Type B pancreatic cell (in vitro differentiated cells): ENCODE measurements around the gene S100B. TPM values are rescaled to one million over a fixed set of nuclear protein-coding genes. Genes with fewer than 3 reads are reported as not detected.

Experiments used
- DNase-seq: peaks from one replicate; pipeline ENCODE4 v3.0.0; 2021; ENCODE audit warnings: mixed read lengths; ENCODE audit not compliant: unreplicated experiment; ENCODE audit errors: extremely low spot score
- H3K27ac Mint-ChIP-seq: 2 replicates; pipeline ENCODE4 v1.8.0; 2021; ENCODE audit warnings: mild to moderate bottlenecking, mixed read lengths
- H3K27me3 Mint-ChIP-seq: 2 replicates; pipeline ENCODE4 v1.8.0; 2021; ENCODE audit warnings: mixed read lengths
- H3K36me3 Mint-ChIP-seq: 2 replicates; pipeline ENCODE4 v1.8.0; 2021; ENCODE audit warnings: mixed read lengths
- H3K4me1 Mint-ChIP-seq: one replicate; pipeline ENCODE4 v1.8.0; 2021; ENCODE audit warnings: mixed read lengths; ENCODE audit not compliant: unreplicated experiment
- H3K4me3 Mint-ChIP-seq: 2 replicates; pipeline ENCODE4 v1.8.0; 2021; ENCODE audit warnings: mild to moderate bottlenecking, mixed read lengths
- H3K9me3 Mint-ChIP-seq: 2 replicates; pipeline ENCODE4 v1.8.0; 2021; ENCODE audit warnings: mixed read lengths
- total RNA-seq: library from RNA; stranded (reverse); gene quantifications from 2 replicates; pipeline ENCODE4 v1.2.1, GENCODE V29; 2021; ENCODE audit warnings: low replicate concordance
- TF ChIP-seq, protein P1 (sequence below): fragments of 200-600 bp; sonication (generic); conservative IDR thresholded peaks from 2 replicates; pipeline ENCODE4 v1.5.0; 2021; ENCODE audit warnings: antibody characterized with exemption, mild to moderate bottlenecking

Gene S100B
- total RNA-seq, 1 donor from 2014 or later = 5.5 TPM

DNA sequence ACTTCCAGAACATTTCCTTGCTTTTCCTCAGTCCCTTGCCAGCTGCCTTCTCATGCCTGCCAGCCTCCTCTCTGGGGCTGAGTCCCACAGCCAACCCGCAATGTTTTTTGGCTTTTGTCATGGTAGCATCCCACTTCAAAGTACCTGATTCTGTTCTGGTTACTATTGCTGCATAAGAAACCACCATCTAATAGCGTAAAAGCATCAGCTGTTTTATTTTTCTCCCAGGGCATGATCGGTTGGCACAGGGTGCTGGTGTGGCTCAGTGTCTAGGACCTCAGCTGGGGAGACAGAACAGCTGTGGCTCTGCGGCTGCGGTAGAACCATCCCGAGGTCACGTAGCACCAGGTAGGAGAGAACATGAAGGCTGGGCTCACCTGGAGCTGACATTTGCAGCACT is 21.7 kb upstream of the S100B start:
- DNase-seq = no peak
- Mint-ChIP-seq H3K27me3 (peaks cover 4% of the 10 kb centered on the region), H3K9me3 (no peaks in the 10 kb centered on the region), H3K36me3 (no peaks in the 10 kb centered on the region), H3K27ac (no peak overlapping the region), H3K4me1 (peaks cover 12% of the 10 kb centered on the region), H3K4me3 (no peak overlapping the region)
- TF ChIP-seq, protein P1, sequence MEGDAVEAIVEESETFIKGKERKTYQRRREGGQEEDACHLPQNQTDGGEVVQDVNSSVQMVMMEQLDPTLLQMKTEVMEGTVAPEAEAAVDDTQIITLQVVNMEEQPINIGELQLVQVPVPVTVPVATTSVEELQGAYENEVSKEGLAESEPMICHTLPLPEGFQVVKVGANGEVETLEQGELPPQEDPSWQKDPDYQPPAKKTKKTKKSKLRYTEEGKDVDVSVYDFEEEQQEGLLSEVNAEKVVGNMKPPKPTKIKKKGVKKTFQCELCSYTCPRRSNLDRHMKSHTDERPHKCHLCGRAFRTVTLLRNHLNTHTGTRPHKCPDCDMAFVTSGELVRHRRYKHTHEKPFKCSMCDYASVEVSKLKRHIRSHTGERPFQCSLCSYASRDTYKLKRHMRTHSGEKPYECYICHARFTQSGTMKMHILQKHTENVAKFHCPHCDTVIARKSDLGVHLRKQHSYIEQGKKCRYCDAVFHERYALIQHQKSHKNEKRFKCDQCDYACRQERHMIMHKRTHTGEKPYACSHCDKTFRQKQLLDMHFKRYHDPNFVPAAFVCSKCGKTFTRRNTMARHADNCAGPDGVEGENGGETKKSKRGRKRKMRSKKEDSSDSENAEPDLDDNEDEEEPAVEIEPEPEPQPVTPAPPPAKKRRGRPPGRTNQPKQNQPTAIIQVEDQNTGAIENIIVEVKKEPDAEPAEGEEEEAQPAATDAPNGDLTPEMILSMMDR = no peak

DNA sequence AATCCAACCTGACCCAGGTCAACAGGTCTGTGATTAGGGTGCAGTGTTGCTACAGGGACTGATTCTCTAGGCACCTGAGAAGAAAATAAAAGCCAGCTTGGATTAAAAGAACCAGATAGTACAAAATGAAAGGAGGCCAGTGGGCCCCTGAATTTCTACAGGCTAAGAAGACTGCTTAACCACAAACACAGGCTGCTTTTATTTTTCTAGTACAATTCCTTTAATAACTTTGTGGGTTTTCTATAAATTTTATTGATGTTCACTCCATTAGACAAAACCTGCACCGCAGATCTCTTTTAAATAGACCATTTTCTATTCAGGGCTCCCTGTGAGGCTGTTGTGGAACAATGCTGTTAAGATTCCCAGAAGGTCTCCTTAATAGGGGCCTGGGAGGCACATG is 20.9 kb upstream of the S100B start:
- H3K4me3 Mint-ChIP-seq = no peak overlapping the region

DNA sequence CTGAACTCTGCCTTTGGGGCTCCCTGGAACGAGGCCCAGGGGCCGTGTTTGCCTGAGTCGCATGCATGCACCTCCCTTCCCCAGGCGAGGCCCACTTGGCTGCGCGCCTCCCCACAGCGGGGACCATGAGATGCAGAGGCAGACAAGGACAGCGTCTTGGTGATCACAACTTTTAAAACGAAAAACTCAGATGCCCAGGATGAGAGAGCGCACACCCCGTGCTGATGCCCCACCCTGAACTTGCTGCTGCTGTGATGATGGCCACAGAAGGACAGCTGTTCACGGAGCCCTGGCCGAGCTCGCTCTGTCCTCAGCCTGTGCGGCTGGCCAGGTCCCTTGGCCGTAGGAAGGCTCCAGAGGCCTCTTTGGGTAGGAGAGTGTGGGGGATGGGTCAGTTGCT is 19.2 kb upstream of the S100B start:
- TF ChIP-seq, protein P1 = no peak
- H3K4me1 Mint-ChIP-seq = peaks cover 15% of the 10 kb centered on the region
- H3K27me3 Mint-ChIP-seq = no peaks in the 10 kb centered on the region
- no peaks in the 10 kb centered on the region for H3K36me3 Mint-ChIP-seq
- no peak overlapping the region for H3K27ac Mint-ChIP-seq
- H3K4me3 Mint-ChIP-seq = no peak overlapping the region
- no peak for DNase-seq
- no peaks in the 10 kb centered on the region for H3K9me3 Mint-ChIP-seq

More for the DNA sequence above, 20.9 kb upstream of the S100B start:
- Mint-ChIP-seq H3K9me3 (no peaks in the 10 kb centered on the region), H3K27me3 (peaks cover 4% of the 10 kb centered on the region), H3K36me3 (no peaks in the 10 kb centered on the region), H3K4me1 (peaks cover 15% of the 10 kb centered on the region), H3K27ac (no peak overlapping the region)
- TF ChIP-seq, protein P1 = no peak
- no peak for DNase-seq

DNA sequence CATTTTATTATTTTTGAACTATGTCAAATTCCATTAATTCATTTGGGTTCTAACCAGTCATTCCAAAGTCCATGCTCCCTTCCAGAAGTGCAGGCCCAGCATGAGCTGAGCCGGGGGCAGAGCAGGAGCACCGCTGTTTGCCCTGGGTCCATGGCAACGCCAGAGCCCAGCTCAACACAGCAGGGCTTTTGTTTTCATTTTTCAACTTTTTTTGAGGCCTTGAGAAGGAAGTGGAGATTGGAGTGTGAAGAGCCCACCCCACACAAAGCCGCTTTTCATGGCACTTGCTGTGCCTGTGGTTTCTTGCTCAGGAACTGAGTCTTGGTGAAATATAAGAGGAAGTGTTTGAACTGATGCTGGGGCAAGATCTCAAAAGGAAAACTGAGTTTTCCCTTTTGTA is 17.3 kb upstream of the S100B start:
- H3K36me3 Mint-ChIP-seq = no peaks in the 10 kb centered on the region
- no peaks in the 10 kb centered on the region for H3K27me3 Mint-ChIP-seq
- no peaks in the 10 kb centered on the region for H3K9me3 Mint-ChIP-seq
- DNase-seq = no peak
- no peak overlapping the region for H3K4me3 Mint-ChIP-seq
- peaks cover 15% of the 10 kb centered on the region for H3K4me1 Mint-ChIP-seq
- peak overlapping the region; percentile 24 for H3K27ac Mint-ChIP-seq
- TF ChIP-seq, protein P1 = no peak

DNA sequence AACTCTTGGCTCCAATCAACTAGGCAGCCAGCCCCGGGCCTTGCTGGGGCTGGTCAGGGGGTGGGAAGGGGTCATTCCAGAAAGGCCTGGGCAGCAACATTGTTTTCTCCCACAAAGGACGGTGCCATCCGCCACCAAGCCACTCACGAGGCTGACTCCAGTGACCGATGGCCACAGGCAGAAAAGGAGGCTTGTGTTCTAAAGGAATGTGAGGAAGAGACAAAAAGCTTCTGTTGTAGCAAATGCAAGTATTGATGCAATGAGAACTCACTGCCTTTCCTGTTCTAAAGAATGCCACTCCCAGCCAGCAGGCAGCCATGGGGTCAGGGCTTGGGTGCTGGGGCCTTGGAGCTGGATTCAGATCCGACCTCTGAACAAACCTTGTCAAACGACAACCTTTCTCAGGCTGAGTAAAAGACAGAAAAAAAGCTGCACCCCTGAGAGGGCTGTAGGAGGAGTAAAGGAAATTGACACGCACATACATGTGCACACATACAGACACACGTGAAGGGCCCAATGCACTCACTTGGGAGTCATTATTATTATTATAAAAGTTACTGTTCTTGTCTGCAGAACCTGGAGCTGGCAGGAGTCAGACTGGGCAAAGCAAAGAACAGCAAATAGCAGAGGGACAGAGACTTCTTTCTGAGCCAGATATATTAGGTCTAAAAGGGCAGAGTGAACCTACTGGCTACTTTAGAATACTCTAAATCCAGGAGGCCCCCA is 16.7 kb upstream of the S100B start:
- Mint-ChIP-seq H3K4me3 (no peak overlapping the region), H3K27ac (peak overlapping the region; percentile 24), H3K4me1 (peaks cover 15% of the 10 kb centered on the region), H3K9me3 (no peaks in the 10 kb centered on the region), H3K36me3 (no peaks in the 10 kb centered on the region), H3K27me3 (no peaks in the 10 kb centered on the region)
- TF ChIP-seq, protein P1 = no peak
- no peak for DNase-seq
